GM23338 (cell line): ENCODE data around the gene FBXO15. TPM values are rescaled to one million over a fixed set of nuclear protein-coding genes. Genes with fewer than 3 reads are reported as not detected.

Experiments
- ATAC-seq: fragments of 200-7000 bp; cut with Tn5 transposase; 3 replicates; pipeline ENCODE4 v1.9.1; 2020
- DNase-seq: peaks from one replicate; pipeline ENCODE4 v3.0.0-alpha.2; 2015; ENCODE audit warnings: low spot score
- H2AFZ ChIP-seq: fragments of 200-600 bp; sonication (generic); 2 replicates; pipeline ENCODE4 v1.8.0; 2016; ENCODE audit warnings: antibody characterized with exemption, mild to moderate bottlenecking, moderate library complexity
- H3F3A ChIP-seq: fragments of 200-600 bp; sonication (generic); replicated peaks from 2 replicates; pipeline ENCODE4 v1.8.0; 2017; ENCODE audit warnings: antibody characterized with exemption, mixed run types, low read depth
- H3K27ac ChIP-seq: fragments of 200-600 bp; sonication (generic); 2 replicates; pipeline ENCODE4 v1.6.1; 2016; ENCODE audit warnings: low read depth
- H3K27me3 ChIP-seq: fragments of 200-600 bp; sonication (generic); 2 replicates; pipeline ENCODE4 v1.8.0; 2016; ENCODE audit warnings: mild to moderate bottlenecking, mixed run types, moderate library complexity; ENCODE audit not compliant: insufficient read depth
- H3K36me3 ChIP-seq: fragments of 200-600 bp; sonication (generic); 2 replicates; pipeline ENCODE4 v1.8.0; 2016; ENCODE audit warnings: mild to moderate bottlenecking; ENCODE audit not compliant: insufficient read depth
- H3K4me1 ChIP-seq: fragments of 200-600 bp; sonication (generic); 2 replicates; pipeline ENCODE4 v1.8.0; 2016; ENCODE audit warnings: mild to moderate bottlenecking, moderate library complexity; ENCODE audit not compliant: insufficient read depth
- H3K4me2 ChIP-seq: fragments of 200-600 bp; sonication (generic); 2 replicates; pipeline ENCODE4 v1.7.1; 2017; ENCODE audit warnings: mixed run types
- H3K4me3 ChIP-seq: fragments of 200-600 bp; sonication (generic); 2 replicates; pipeline ENCODE4 v1.6.1; 2016; ENCODE audit warnings: mixed run types
- H3K79me2 ChIP-seq: fragments of 200-600 bp; sonication (generic); replicated peaks from 2 replicates; pipeline ENCODE4 v1.8.0; 2017; ENCODE audit warnings: mild to moderate bottlenecking; ENCODE audit not compliant: insufficient read depth
- H3K9me2 ChIP-seq: fragments of 200-600 bp; sonication (generic); 2 replicates; pipeline ENCODE4 v1.8.0; 2017; ENCODE audit not compliant: insufficient read depth
- H4K20me1 ChIP-seq: fragments of 200-600 bp; sonication (generic); replicated peaks from 2 replicates; pipeline ENCODE4 v1.8.0; 2017; ENCODE audit warnings: mild to moderate bottlenecking; ENCODE audit not compliant: insufficient read depth
- H3K27ac Mint-ChIP-seq: 2 replicates; pipeline ENCODE4 v1.8.0; 2020; ENCODE audit warnings: inconsistent platforms, mild to moderate bottlenecking, moderate library complexity, mixed read lengths
- H3K27me3 Mint-ChIP-seq: 3 replicates; pipeline ENCODE4 v1.8.0; 2022; ENCODE audit warnings: low read depth, mild to moderate bottlenecking, moderate library complexity, mixed read lengths, inconsistent platforms; ENCODE audit not compliant: insufficient read depth, poor library complexity
- H3K36me3 Mint-ChIP-seq: 3 replicates; pipeline ENCODE4 v1.8.0; 2021; ENCODE audit warnings: low read depth, mild to moderate bottlenecking, inconsistent platforms, moderate library complexity, mixed read lengths
- H3K4me1 Mint-ChIP-seq: 3 replicates; pipeline ENCODE4 v1.8.0; 2020; ENCODE audit warnings: mild to moderate bottlenecking, inconsistent platforms, mixed read lengths
- H3K4me3 Mint-ChIP-seq: 3 replicates; pipeline ENCODE4 v1.8.0; 2021; ENCODE audit warnings: moderate library complexity, mild to moderate bottlenecking, inconsistent platforms, mixed read lengths
- H3K9me3 Mint-ChIP-seq: 3 replicates; pipeline ENCODE4 v1.8.0; 2020; ENCODE audit warnings: moderate library complexity, mild to moderate bottlenecking, inconsistent platforms, mixed read lengths
- CREB1 ChIP-seq: fragments of 250-450 bp; sonication (Bioruptor Pico); IDR thresholded peaks from 2 replicates; pipeline ENCODE4 v1.5.0; 2020; ENCODE audit warnings: low read depth, mild to moderate bottlenecking, moderate library complexity
- CTCF ChIP-seq, 2 experiments: fragments of 200-600 bp in 1 of 2; sonication (generic) in 1 of 2; conservative IDR thresholded peaks; 2 replicates each; pipeline versions ENCODE4 v1.5.1 to v1.6.1; 2016 to 2017; ENCODE audit warnings: antibody characterized with exemption in 2 of 2, low read depth in 2 of 2, mild to moderate bottlenecking in 2 of 2, moderate library complexity in 1 of 2
- ETS1 ChIP-seq: IDR thresholded peaks from 2 replicates; pipeline ENCODE4 v1.6.1; 2016; ENCODE audit warnings: antibody characterized with exemption
- EZH2 ChIP-seq: fragments of 200-600 bp; sonication (generic); IDR thresholded peaks from one replicate; pipeline ENCODE4 v1.8.0; 2017; ENCODE audit warnings: antibody characterized with exemption, mild to moderate bottlenecking, low read depth; ENCODE audit not compliant: unreplicated experiment
- EZH2phosphoT487 ChIP-seq: fragments of 200-600 bp; sonication (generic); IDR thresholded peaks from one replicate; pipeline ENCODE4 v1.8.1; 2018; ENCODE audit warnings: antibody characterized with exemption; ENCODE audit not compliant: unreplicated experiment
- NANOG ChIP-seq: IDR thresholded peaks from 2 replicates; pipeline ENCODE4 v1.6.1; 2016; ENCODE audit warnings: antibody characterized with exemption, borderline replicate concordance
- POLR2AphosphoS5 ChIP-seq: IDR thresholded peaks from 2 replicates; pipeline ENCODE4 v1.6.1; 2016; ENCODE audit warnings: antibody characterized with exemption, low read depth
- REST ChIP-seq: IDR thresholded peaks from one replicate; pipeline ENCODE4 v1.6.1; 2018; ENCODE audit warnings: antibody characterized with exemption; ENCODE audit not compliant: unreplicated experiment
- ZNF114 ChIP-seq: fragments of 250-450 bp; sonication (Bioruptor Pico); IDR thresholded peaks from 2 replicates; pipeline ENCODE4 v1.5.0; 2020; ENCODE audit warnings: mild to moderate bottlenecking, moderate library complexity
- ZNF331 ChIP-seq: fragments of 250-450 bp; sonication (Bioruptor Pico); IDR thresholded peaks from 2 replicates; pipeline ENCODE4 v1.5.0; 2020; ENCODE audit warnings: low read depth, mild to moderate bottlenecking, moderate library complexity
- polyA plus RNA-seq: library from polyadenylated mRNA; unstranded; fragments of >200 nt; fragmentation: Nextera tagmentation; extraction: Ambion mirVana; gene quantifications from 2 replicates; pipeline ENCODE4 v1.2.1, GENCODE V29; 2016
- total RNA-seq: library from RNA; depleted of rRNA; stranded (reverse); fragments of >200 nt; shearing (Covaris generic); gene quantifications from 2 replicates; pipeline ENCODE4 v1.2.3, GENCODE V29; 2014

Gene FBXO15
- total and polyA plus RNA-seq, 2 experiments from 2014 or later = 0.21 to 0.53 TPM

- Mint-ChIP-seq H3K4me1 (peaks cover 6% of the 10 kb centered on the region; the same call in 2 of the 3 replicates), H3K27me3 (peaks cover 3% of the 10 kb centered on the region), H3K36me3 (no peaks in the 10 kb centered on the region; the same call in 2 of the 3 replicates), H3K27ac (no peak overlapping the region), H3K4me3 (no peak overlapping the region), H3K9me3 (peaks cover 9% of the 10 kb centered on the region; the same call in 1 of the 3 replicates)
- ATAC-seq (no peak), DNase-seq (no peak)
- Histone ChIP-seq H3K4me3 (no peak overlapping the region), H3F3A (no peaks in the 10 kb centered on the region), H3K4me2 (no peak overlapping the region), H3K9me2 (peaks cover 15% of the 10 kb centered on the region), H3K27ac (no peak overlapping the region), H4K20me1 (no peaks in the 10 kb centered on the region), H3K79me2 (no peaks in the 10 kb centered on the region), H2AFZ (no peak overlapping the region), H3K4me1 (no peaks in the 10 kb centered on the region), H3K27me3 (no peaks in the 10 kb centered on the region), H3K36me3 (no peaks in the 10 kb centered on the region)
- TF ChIP-seq EZH2phosphoT487 (no peak), REST (no peak), NANOG (no peak), POLR2AphosphoS5 (no peak), CTCF (conservative IDR thresholded peaks at IDR 0.05; ENCODE audit: low read depth in 2 of 2) (no peak), CREB1 (CRISPR knock-in tag) (no peak), ZNF331 (CRISPR knock-in tag) (no peak), ZNF114 (no peak), ETS1 (no peak), EZH2 (no peak)
Measured at GRCh38 chr18:74092922-74093321, 54.7 kb downstream of the FBXO15 start.
